AG04450 (cell line): ENCODE measurements around the gene AZU1. TPM values are rescaled to one million over a fixed set of nuclear protein-coding genes. Genes with fewer than 3 reads are reported as not detected.

Experiments used
- CTCF ChIA-PET: fragments of 300-600, 350-600 bp; formaldehyde crosslinking; extraction: SDS; loops from one replicate; lab custom pipeline; 2022; ENCODE audit warnings: antibody characterized with exemption, inconsistent platforms; lab: Charles Lee
- POLR2A ChIA-PET: fragments of 350-600 bp; formaldehyde crosslinking; extraction: SDS; loops from one replicate; lab custom pipeline; 2021; ENCODE audit warnings: antibody characterized with exemption, inconsistent platforms; lab: Yijun Ruan, JAX
- DNase-seq: peaks from one replicate; pipeline ENCODE4 v3.0.0-alpha.2; 2011; ENCODE audit warnings: low read depth, low spot score
- H3K27ac ChIP-seq: one replicate; pipeline ENCODE4 v1.5.1; 2012; ENCODE audit warnings: low read depth, low read length, control low read depth
- H3K27me3 ChIP-seq: one replicate; pipeline ENCODE4 v1.6.0; 2012; ENCODE audit warnings: low read length; ENCODE audit not compliant: control insufficient read depth, insufficient read depth
- H3K4me3 ChIP-seq: 2 replicates; pipeline ENCODE4 v1.5.1; 2011; ENCODE audit warnings: mild to moderate bottlenecking, low read depth, low read length, control low read depth
- H3K9me3 ChIP-seq: 2 replicates; pipeline ENCODE4 v1.5.1; 2012; ENCODE audit warnings: low read length; ENCODE audit not compliant: control insufficient read depth, insufficient read depth
- polyA plus RNA-seq: library from polyadenylated mRNA; depleted of rRNA; stranded (reverse); fragments of >200 nt; gene quantifications from 2 replicates; pipeline ENCODE4 v1.2.3, GENCODE V29; 2011
- TF ChIP-seq, protein P1 (sequence below): IDR thresholded peaks from 2 replicates; pipeline ENCODE4 v1.5.1; 2011; ENCODE audit warnings: low read depth, low read length, control low read depth, inconsistent platforms

The AZU1 gene
- polyA plus RNA-seq, 1 experiment: 0.04 TPM

DNA sequence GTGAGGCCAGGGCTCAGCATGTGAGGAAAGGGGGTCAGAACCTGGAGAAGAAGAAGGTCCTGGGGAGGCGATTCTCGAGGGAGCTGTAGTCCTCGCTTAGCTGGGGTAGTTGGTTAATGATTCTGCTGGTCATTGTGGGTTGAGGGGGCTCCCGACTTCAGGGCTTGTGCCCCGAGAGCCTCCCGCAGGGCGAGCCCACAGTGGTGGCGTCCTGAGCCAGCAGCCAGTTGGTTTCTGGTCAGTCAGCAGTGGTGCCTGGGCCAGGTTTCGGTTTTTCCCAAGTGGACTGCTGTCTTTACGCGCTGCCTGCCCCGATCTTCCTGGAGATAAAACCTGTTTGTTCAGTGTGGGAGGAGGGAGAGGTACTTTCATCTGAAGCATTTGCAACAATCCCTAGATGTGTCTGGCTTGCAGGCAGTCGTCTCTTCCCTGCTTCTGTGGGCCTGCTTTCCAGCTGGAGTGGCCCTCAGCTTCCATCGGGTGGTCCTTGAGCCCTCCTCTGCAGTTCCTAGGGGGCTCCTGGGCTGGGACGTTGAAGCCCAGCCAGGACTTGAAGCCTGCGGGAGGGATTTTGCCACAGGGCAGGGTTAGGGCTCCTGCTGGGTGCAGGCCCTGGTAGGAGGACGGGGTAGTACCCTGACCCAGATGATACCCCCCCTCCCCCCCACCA, 27.1 kb upstream of the AZU1 start:
- DNase-seq: no peak

DNA sequence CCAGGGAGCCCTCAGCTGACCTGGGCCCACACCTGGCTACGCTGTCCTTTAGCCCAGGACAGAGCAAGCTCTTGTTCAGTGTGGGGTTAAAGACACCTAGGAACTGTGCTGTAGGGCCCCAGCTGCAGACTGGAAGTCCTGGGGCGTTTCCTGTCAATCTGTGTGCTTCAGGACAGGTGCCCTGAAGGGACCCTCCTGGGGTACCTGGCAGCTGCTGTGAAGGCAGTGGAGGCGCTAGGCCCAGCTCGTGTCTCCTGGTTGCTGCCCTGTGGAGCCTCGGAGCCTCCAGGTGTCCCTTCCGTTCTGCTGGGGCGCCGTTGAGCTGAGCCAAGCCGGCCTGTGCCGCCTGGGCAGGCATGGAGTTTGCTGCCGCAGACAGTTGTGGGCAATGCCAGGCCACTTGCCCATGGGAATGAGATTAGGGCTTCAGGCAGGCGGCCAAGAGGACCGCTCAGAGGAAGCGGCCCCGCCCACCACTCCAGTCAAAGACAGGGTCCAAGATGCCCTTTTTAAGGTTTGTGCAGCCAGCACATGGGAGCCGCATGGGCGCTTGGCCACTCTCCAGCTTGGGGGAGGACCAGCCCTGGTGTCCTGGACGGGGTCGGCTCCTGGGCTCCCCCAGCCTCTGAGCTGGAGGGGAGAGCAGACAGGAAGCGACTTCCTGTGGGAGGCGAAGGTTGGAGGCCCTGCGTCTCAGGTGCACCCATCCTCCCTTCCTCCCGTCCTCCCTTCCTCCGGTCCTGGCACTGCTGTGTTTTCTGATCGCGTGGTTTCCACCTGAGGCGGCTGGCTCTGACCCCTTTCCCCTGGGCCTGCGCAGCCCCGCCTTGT, 26.4 kb upstream of the AZU1 start:
- peak overlapping the region; percentile 21 for H3K27ac ChIP-seq
- no peak for DNase-seq
- H3K27me3 ChIP-seq: no peaks in the 10 kb centered on the region
- peak overlapping the region; percentile 32 for H3K4me3 ChIP-seq
- ChIA-PET POLR2A (interaction anchor here (0.9 to 1.4 kb wide), 5 partner anchors 12 to 124 kb away, joined by 3 read pairs; partner anchors contain the start of genes MED16 and RNU6-9), CTCF (interaction anchor here (0.9 kb wide), 1 partner anchor 30 kb away, joined by 4 read pairs; no protein-coding TSS in a partner anchor)
- H3K9me3 ChIP-seq: no peaks in the 10 kb centered on the region; the same call in 1 of the 2 replicates
- TF ChIP-seq, protein P1, sequence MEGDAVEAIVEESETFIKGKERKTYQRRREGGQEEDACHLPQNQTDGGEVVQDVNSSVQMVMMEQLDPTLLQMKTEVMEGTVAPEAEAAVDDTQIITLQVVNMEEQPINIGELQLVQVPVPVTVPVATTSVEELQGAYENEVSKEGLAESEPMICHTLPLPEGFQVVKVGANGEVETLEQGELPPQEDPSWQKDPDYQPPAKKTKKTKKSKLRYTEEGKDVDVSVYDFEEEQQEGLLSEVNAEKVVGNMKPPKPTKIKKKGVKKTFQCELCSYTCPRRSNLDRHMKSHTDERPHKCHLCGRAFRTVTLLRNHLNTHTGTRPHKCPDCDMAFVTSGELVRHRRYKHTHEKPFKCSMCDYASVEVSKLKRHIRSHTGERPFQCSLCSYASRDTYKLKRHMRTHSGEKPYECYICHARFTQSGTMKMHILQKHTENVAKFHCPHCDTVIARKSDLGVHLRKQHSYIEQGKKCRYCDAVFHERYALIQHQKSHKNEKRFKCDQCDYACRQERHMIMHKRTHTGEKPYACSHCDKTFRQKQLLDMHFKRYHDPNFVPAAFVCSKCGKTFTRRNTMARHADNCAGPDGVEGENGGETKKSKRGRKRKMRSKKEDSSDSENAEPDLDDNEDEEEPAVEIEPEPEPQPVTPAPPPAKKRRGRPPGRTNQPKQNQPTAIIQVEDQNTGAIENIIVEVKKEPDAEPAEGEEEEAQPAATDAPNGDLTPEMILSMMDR: no peak

More for the DNA sequence above, 27.1 kb upstream of the AZU1 start:
- ChIA-PET CTCF (no interaction called here), POLR2A (interaction anchor here (1.0 kb wide), 1 partner anchor 22 kb away, joined by 3 read pairs; no protein-coding TSS in a partner anchor)
- peak overlapping the region; percentile 32 for H3K4me3 ChIP-seq
- no peaks in the 10 kb centered on the region; the same call in 1 of the 2 replicates for H3K9me3 ChIP-seq
- TF ChIP-seq, protein P1: no peak
- no peaks in the 10 kb centered on the region for H3K27me3 ChIP-seq
- no peak overlapping the region for H3K27ac ChIP-seq

DNA sequence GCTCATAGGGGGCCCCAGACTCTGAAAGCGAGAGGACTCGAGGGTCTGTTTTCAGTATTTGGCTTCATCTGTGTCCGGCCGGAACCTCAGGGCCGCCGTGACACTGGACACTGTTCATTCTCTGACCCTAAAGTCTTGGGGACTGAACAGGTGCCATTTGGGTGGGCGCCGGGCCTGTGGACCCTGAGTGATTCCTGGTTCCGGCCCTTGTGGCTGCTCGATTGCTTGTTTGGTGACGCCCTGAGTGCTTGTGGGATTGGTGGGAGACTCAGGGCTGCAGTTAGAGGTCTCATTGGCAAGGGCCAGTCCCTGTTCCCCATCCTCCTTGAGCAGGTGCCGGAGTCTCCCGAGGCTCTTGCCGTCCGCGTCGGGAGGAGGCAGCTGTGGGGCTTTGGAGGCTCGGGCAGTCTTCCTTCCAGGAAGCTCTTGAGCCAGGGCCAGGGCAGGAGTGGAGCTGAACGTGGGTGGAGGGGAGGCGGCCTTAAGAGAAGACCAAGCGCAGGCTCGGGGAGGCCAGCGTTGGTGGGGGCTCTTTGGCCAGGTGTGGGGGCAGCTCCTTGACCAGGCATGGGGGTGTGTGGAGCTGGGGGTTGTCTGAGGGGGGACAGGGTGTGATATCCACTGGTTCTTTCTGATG, 25.7 kb upstream of the AZU1 start:
- H3K27ac ChIP-seq: peak overlapping the region; percentile 31
- POLR2A ChIA-PET: interaction anchor here (0.6 to 1.4 kb wide), 7 partner anchors 11 to 125 kb away, joined by 3 to 13 read pairs (median 3); partner anchors contain the start of genes MED16 and RNU6-9
- TF ChIP-seq, protein P1: no peak
- H3K4me3 ChIP-seq: peak overlapping the region; percentile 32
- no peaks in the 10 kb centered on the region for H3K27me3 ChIP-seq
- no peak for DNase-seq
- CTCF ChIA-PET: interaction anchor here (0.6 to 0.9 kb wide), 2 partner anchors 23 to 31 kb away, joined by 4 to 7 read pairs; no protein-coding TSS in a partner anchor
- no peaks in the 10 kb centered on the region; the same call in 1 of the 2 replicates for H3K9me3 ChIP-seq

GRCh38 chr19:802498-803098, 25.0 kb upstream of the AZU1 start:
- ChIA-PET CTCF (interaction anchor here (0.6 to 0.9 kb wide), 3 partner anchors 23 to 32 kb away, joined by 3 to 7 read pairs (median 4); no protein-coding TSS in a partner anchor), POLR2A (interaction anchor here (0.6 to 1.4 kb wide), 5 partner anchors 11 to 126 kb away, joined by 3 to 13 read pairs (median 3); no protein-coding TSS in a partner anchor)
- Histone ChIP-seq H3K9me3 (no peaks in the 10 kb centered on the region; the same call in 1 of the 2 replicates), H3K4me3 (peak overlapping the region; percentile 25), H3K27me3 (no peaks in the 10 kb centered on the region), H3K27ac (peak overlapping the region; percentile 31)
- DNase-seq: no peak
- TF ChIP-seq, protein P1: no peak
